HG03565 (cell line): Measurements from ENCODE around the gene DRAP1.

Source experiments
- ATAC-seq: cut with Tn5 transposase; IDR thresholded peaks from one replicate; pipeline ENCODE4 v1.9.1; 2021; ENCODE audit warnings: mild to moderate bottlenecking, moderate library complexity; ENCODE audit not compliant: unreplicated experiment

Gene DRAP1

GRCh38 chr11:65903068-65903481 lies 16.2 kb upstream of the DRAP1 start:
- no peak for ATAC-seq

- no peak for ATAC-seq
Measured at GRCh38 chr11:65903715-65904114, 15.5 kb upstream of the DRAP1 start.

GRCh38 chr11:65906602-65907001 lies 12.6 kb upstream of the DRAP1 start:
- ATAC-seq = no peak

GRCh38 chr11:65907878-65908277 lies 11.3 kb upstream of the DRAP1 start:
- ATAC-seq = no peak

GRCh38 chr11:65911682-65912568 lies 7.3 kb upstream of the DRAP1 start:
- no peak for ATAC-seq

GRCh38 chr11:65912845-65913244 lies 6.4 kb upstream of the DRAP1 start:
- no peak for ATAC-seq

GRCh38 chr11:65915101-65915820 lies 4.0 kb upstream of the DRAP1 start:
- no peak for ATAC-seq

GRCh38 chr11:65915821-65916251 lies 3.4 kb upstream of the DRAP1 start:
- no peak for ATAC-seq

GRCh38 chr11:65916391-65916790 lies 2.8 kb upstream of the DRAP1 start:
- ATAC-seq = no peak

- ATAC-seq = no peak
Measured at GRCh38 chr11:65917077-65917433, 2.2 kb upstream of the DRAP1 start.

GRCh38 chr11:65917434-65918210 lies 1.6 kb upstream of the DRAP1 start:
- no peak for ATAC-seq

- ATAC-seq = peak; percentile 32
Measured at GRCh38 chr11:65918211-65919140, 750 bp upstream of the DRAP1 start, which contains the start of gene C11orf68. TSS of gene C11orf68 (minus strand) at chr11:65919062. CDS start at chr11:65919031, 31 bp downstream.

GRCh38 chr11:65919573-65920371 lies 546 bp downstream of the DRAP1 start:
- peak; percentile 24 for ATAC-seq

- ATAC-seq = no peak
Measured at GRCh38 chr11:65920372-65920802, 1.2 kb downstream of the DRAP1 start.

- ATAC-seq = no peak
Measured at GRCh38 chr11:65921033-65921555, 1.9 kb downstream of the DRAP1 start.

GRCh38 chr11:65921876-65922275 lies 2.6 kb downstream of the DRAP1 start:
- ATAC-seq = no peak

- ATAC-seq = no peak
Measured at GRCh38 chr11:65922565-65922964, 3.3 kb downstream of the DRAP1 start.

- no peak for ATAC-seq
Measured at GRCh38 chr11:65925397-65925796, 6.2 kb downstream of the DRAP1 start.

GRCh38 chr11:65927904-65928397 lies 8.7 kb downstream of the DRAP1 start:
- no peak for ATAC-seq
